OCI-LY1 (cell line): ENCODE results near the gene FKRP.

ENCODE experiments used
- EZH2 ChIP-seq: fragments of 200-600 bp; sonication (generic), shearing (Covaris generic); IDR thresholded peaks from 2 replicates; pipeline ENCODE4 v1.8.0; 2017; ENCODE audit warnings: borderline replicate concordance, mixed run types, mild to moderate bottlenecking, antibody characterized with exemption, low read length, moderate library complexity, mixed read lengths
- TF ChIP-seq, protein P1 (sequence below): fragments of 200-600 bp; sonication (generic), shearing (Covaris generic); IDR thresholded peaks from 2 replicates; pipeline ENCODE4 v1.5.1; 2017; ENCODE audit warnings: mild to moderate bottlenecking, antibody characterized with exemption, low read length, moderate library complexity, mixed read lengths

DNA sequence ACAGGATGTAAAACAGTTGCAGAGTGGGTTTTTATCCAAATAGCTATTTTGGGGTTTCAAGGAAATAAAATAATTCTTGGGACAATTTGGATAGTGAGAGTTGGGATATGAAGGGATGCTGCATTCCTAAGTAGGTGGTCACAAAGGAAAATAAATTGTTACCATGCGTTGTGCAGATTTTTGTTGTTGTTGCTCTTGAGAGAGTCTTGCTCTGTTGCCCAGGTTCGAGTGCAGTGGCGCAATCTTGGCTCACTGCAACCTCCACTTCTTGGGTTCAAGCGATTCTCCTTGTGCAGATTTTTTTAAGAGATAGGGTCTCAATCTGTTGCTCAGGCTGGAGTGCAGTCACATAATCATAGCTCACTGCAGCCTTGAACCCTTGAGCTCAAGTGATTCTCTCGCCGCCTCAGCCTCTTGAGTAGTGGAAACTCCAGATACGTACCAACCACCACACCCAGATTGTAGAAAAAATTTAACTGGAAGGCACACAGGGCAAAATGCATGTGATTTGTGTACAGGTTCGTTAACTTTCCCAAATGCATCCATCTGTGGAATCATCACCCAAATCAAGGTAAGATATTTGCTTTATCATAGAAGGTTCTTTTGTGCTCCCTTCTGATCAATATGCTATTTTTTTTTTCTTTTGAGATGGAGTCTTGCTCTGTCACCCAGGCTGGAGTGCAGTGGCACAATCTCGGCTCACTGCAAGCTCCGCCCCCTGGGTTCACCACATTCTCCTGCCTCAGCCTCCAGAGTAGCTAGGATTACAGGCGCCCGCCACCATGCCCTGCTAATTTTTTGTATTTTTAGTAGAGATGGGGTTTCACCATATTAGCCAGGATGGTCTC, 26.5 kb downstream of the FKRP start:
- TF ChIP-seq, protein P1, sequence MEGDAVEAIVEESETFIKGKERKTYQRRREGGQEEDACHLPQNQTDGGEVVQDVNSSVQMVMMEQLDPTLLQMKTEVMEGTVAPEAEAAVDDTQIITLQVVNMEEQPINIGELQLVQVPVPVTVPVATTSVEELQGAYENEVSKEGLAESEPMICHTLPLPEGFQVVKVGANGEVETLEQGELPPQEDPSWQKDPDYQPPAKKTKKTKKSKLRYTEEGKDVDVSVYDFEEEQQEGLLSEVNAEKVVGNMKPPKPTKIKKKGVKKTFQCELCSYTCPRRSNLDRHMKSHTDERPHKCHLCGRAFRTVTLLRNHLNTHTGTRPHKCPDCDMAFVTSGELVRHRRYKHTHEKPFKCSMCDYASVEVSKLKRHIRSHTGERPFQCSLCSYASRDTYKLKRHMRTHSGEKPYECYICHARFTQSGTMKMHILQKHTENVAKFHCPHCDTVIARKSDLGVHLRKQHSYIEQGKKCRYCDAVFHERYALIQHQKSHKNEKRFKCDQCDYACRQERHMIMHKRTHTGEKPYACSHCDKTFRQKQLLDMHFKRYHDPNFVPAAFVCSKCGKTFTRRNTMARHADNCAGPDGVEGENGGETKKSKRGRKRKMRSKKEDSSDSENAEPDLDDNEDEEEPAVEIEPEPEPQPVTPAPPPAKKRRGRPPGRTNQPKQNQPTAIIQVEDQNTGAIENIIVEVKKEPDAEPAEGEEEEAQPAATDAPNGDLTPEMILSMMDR: no peak
- no peak for TF ChIP-seq EZH2
